ENCODE data around the gene MIDN.

- TF ChIP-seq POLR2A (IDR thresholded peaks at IDR 0.05; ENCODE audit: low read depth, low read length) (peak; percentile 19), EZH2 (IDR thresholded peaks at IDR 0.05; ENCODE audit: borderline replicate concordance, low read depth, low read length, severe bottlenecking) (no peak), CTCF (IDR thresholded peaks at IDR 0.05; ENCODE audit: extremely low read depth in 1 of 2, insufficient read depth in 1 of 2, low read depth in 1 of 2, low read length in 2 of 2) (no peak), MYC (IDR thresholded peaks at IDR 0.05; ENCODE audit: low read depth, low read length) (no peak), POLR2AphosphoS5 (IDR thresholded peaks at IDR 0.05; ENCODE audit: insufficient read depth, low read depth, low read length) (no peak), FOS (IDR thresholded peaks at IDR 0.05; ENCODE audit: borderline replicate concordance, insufficient read depth, low read length) (no peak), MAX (IDR thresholded peaks at IDR 0.05; ENCODE audit: insufficient read depth, insufficient read length) (no peak)
Measured at GRCh38 chr19:1254530-1255185, 6.3 kb downstream of the MIDN start.

Measured in endothelial cell of umbilical vein (primary cell).